ENCODE data around the gene ZFYVE28.

ZFYVE28 gene

GRCh38 chr4:2408976-2409375 lies 9.5 kb downstream of the ZFYVE28 start:
- no peak for DNase-seq

GRCh38 chr4:2408401-2408958 lies 10.0 kb downstream of the ZFYVE28 start:
- DNase-seq: peak; percentile 45

- DNase-seq: no peak
Observed at GRCh38 chr4:2407991-2408342, 10.5 kb downstream of the ZFYVE28 start.

- no peak for DNase-seq
Observed at GRCh38 chr4:2406920-2407319, 11.5 kb downstream of the ZFYVE28 start.

GRCh38 chr4:2406406-2406805 lies 12.0 kb downstream of the ZFYVE28 start:
- no peak for DNase-seq

- no peak for DNase-seq
Observed at GRCh38 chr4:2402941-2403340, 15.5 kb downstream of the ZFYVE28 start.

GRCh38 chr4:2402048-2402842 lies 16.2 kb downstream of the ZFYVE28 start:
- peak; percentile 25 for DNase-seq

GRCh38 chr4:2401610-2401983 lies 16.8 kb downstream of the ZFYVE28 start:
- DNase-seq: no peak

GRCh38 chr4:2400841-2401609 lies 17.4 kb downstream of the ZFYVE28 start:
- no peak for DNase-seq

GRCh38 chr4:2399631-2400190 lies 18.7 kb downstream of the ZFYVE28 start:
- DNase-seq: no peak

GRCh38 chr4:2399216-2399615 lies 19.2 kb downstream of the ZFYVE28 start:
- no peak for DNase-seq

GRCh38 chr4:2397596-2398379 lies 20.7 kb downstream of the ZFYVE28 start:
- DNase-seq: no peak

GRCh38 chr4:2396781-2397368 lies 21.6 kb downstream of the ZFYVE28 start:
- no peak for DNase-seq

- no peak for DNase-seq
Observed at GRCh38 chr4:2395584-2395983, 22.9 kb downstream of the ZFYVE28 start.

- no peak for DNase-seq
Observed at GRCh38 chr4:2395038-2395437, 23.4 kb downstream of the ZFYVE28 start.

GRCh38 chr4:2394528-2394927 lies 23.9 kb downstream of the ZFYVE28 start:
- DNase-seq: no peak

GRCh38 chr4:2393353-2394270 lies 24.8 kb downstream of the ZFYVE28 start:
- no peak for DNase-seq

GRCh38 chr4:2390784-2391421 lies 27.5 kb downstream of the ZFYVE28 start:
- DNase-seq: no peak

- no peak for DNase-seq
Observed at GRCh38 chr4:2390146-2390545, 28.3 kb downstream of the ZFYVE28 start.

- DNase-seq: no peak
Observed at GRCh38 chr4:2389691-2390090, 28.8 kb downstream of the ZFYVE28 start.

Data from stimulated activated CD4-positive, alpha-beta T cell treated with anti-CD3 and anti-CD28 coated beads, Interleukin-1b, Interleukin-23, amount 100 ng/mL, for 48 hours (primary cell).